VCaP (cell line): ENCODE data around the gene ANKMY1.

ENCODE experiments used
- H3K27ac ChIP-seq: fragments of 450-650 bp; 2 replicates; pipeline ENCODE4 v1.5.1; 2017
- CTCF ChIP-seq: fragments of 450-650 bp; conservative IDR thresholded peaks from 2 replicates; pipeline ENCODE4 v1.5.1; 2017; ENCODE audit warnings: mild to moderate bottlenecking, moderate library complexity

ANKMY1 gene

GRCh38 chr2:240520974-240521350 lies 36.8 kb downstream of the ANKMY1 start:
- TF ChIP-seq CTCF = no peak
- H3K27ac ChIP-seq = no peak overlapping the region

- no peak overlapping the region for H3K27ac ChIP-seq
- TF ChIP-seq CTCF = no peak
These were observed 37.4 kb downstream of the ANKMY1 start for GRCh38 chr2:240520130-240520973.

- no peak for TF ChIP-seq CTCF
- no peak overlapping the region for H3K27ac ChIP-seq
These were observed 38.2 kb downstream of the ANKMY1 start for GRCh38 chr2:240519396-240520129.

GRCh38 chr2:240518981-240519380 lies 38.8 kb downstream of the ANKMY1 start:
- no peak overlapping the region for H3K27ac ChIP-seq
- no peak for TF ChIP-seq CTCF

GRCh38 chr2:240517342-240517741 lies 40.4 kb downstream of the ANKMY1 start:
- TF ChIP-seq CTCF = no peak
- H3K27ac ChIP-seq = no peak overlapping the region

GRCh38 chr2:240514631-240515030 lies 43.2 kb downstream of the ANKMY1 start:
- no peak overlapping the region for H3K27ac ChIP-seq
- no peak for TF ChIP-seq CTCF

- TF ChIP-seq CTCF = peak; percentile 47
- no peak overlapping the region for H3K27ac ChIP-seq
These were observed 44.1 kb downstream of the ANKMY1 start for GRCh38 chr2:240513549-240514287.
